Heart left ventricle (tissue), 13 donors: ENCODE measurements around the gene ATP2B2.

ENCODE experiments used
- CTCF ChIP-seq, 12 donors: fragments of 200-600 bp; sonication (generic) in 4 of 12; IDR thresholded peaks; one replicate each; pipeline versions ENCODE4 v1.5.0 to v1.8.0; 2018 to 2022; ENCODE audit warnings: antibody characterized with exemption in 12 of 12, mild to moderate bottlenecking in 5 of 12
- POLR2A ChIP-seq, 2 donors: fragments of 450-650 bp; IDR thresholded peaks; one replicate each; pipeline ENCODE4 v1.6.1; 2017; ENCODE audit warnings: antibody characterized with exemption in 2 of 2, mild to moderate bottlenecking in 2 of 2, moderate library complexity in 2 of 2
- donor health status: ischemic (EF 13 %, LVEDD 7.1; RV severe dilation, severe dysfunction).
- donor health status: DM: no; HTN: yes; CAD: no.
- donor health status: DM: no; HTN: no; CAD: no.
- donor health status: ischemic (EF 25% LVEDD 6.9; RV normal size, moderate dysfunction).
- donor health status: ischemic (EF 25% LVEDD 5.7; RV mildly dilated, moderate dysfunction).
- donor health status: ischemic (EF 35%, LVEDD 5.7; RV mildly dilated, moderate dysfunction).
- donor health status: nonischemic (EF 11% LVEDD 7.7; RV severe dilation, severe dysfunction).
- donor health status: DM: yes; HTN: yes; CAD: no.
- donor health status: PGD.
- donor health status: ischemic (EF 29% LVEDD 5.4; RV normal size, mild dysfunction).
- donor health status: nonischemic (EF 23%, LVEDD 6.1; RV moderate dilation, normal function).

- TF ChIP-seq CTCF (IDR thresholded peaks at IDR 0.05) (no peak), POLR2A (IDR thresholded peaks at IDR 0.05) (no peak)
Measured at GRCh38 chr3:10529809-10530208, 24.4 kb upstream of the ATP2B2 start.
